Stomach (tissue), 19 donors: Measurements from ENCODE around the gene CACNA1G. TPM values are rescaled to one million over a fixed set of nuclear protein-coding genes. Genes with fewer than 3 reads are reported as not detected.

Source experiments
- DNase-seq, 2 donors: peaks; one replicate each; pipeline versions ENCODE4 v3.0.0 to v3.0.0-alpha.2; 2013 to 2019
- H3K27ac ChIP-seq, 5 donors: fragments of 200-600 bp in 4 of 5; sonication (generic) in 4 of 5; one replicate each; pipeline ENCODE4 v1.5.1; 2013 to 2019; ENCODE audit warnings: mild to moderate bottlenecking in 1 of 5, moderate library complexity in 1 of 5
- H3K27me3 ChIP-seq, 3 donors: fragments of 200-600 bp; sonication (generic); one replicate each; pipeline ENCODE4 v1.5.1; 2017 to 2019; ENCODE audit warnings: mixed run types in 1 of 3
- H3K36me3 ChIP-seq, 4 donors: fragments of 200-600 bp; sonication (generic); 1 replicate in 3 of 4; 2 replicates in 1 of 4; pipeline ENCODE4 v1.5.1; 2016 to 2019
- H3K4me1 ChIP-seq, 4 donors: fragments of 200-600 bp; sonication (generic); one replicate each; pipeline ENCODE4 v1.5.1; 2016 to 2019
- H3K4me3 ChIP-seq, 4 donors: fragments of 200-600 bp; sonication (generic) in 3 of 4; one replicate each; pipeline ENCODE4 v1.5.1; 2016 to 2019; ENCODE audit warnings: mild to moderate bottlenecking in 1 of 4
- H3K9me3 ChIP-seq, 4 donors: fragments of 200-600 bp; sonication (generic); one replicate each; pipeline ENCODE4 v1.5.1; 2016 to 2019
- EP300 ChIP-seq: sonication (generic); formaldehyde crosslinking; IDR thresholded peaks from one replicate; pipeline ENCODE4 v1.6.1; 2017; ENCODE audit warnings: antibody characterized with exemption
- POLR2A ChIP-seq, 4 donors: fragments of 450-650 bp; IDR thresholded peaks; one replicate each; pipeline ENCODE4 v1.6.1; 2016; ENCODE audit warnings: antibody characterized with exemption in 4 of 4, control low read depth in 2 of 4, mild to moderate bottlenecking in 1 of 4, moderate library complexity in 1 of 4
- POLR2AphosphoS5 ChIP-seq, 3 donors: sonication (generic); formaldehyde crosslinking; IDR thresholded peaks; one replicate each; pipeline ENCODE4 v1.6.1; 2016; ENCODE audit warnings: antibody characterized with exemption in 3 of 3
- WGBS, 5 donors: extraction: QIAGEN DNeasy Blood & Tissue Kit in 3 of 5; methylation state at CpG; one replicate each; pipeline versions ENCODE4 v1.1.5 to v1.1.7; 2013 to 2018; 5-methylcytosine and 5-hydroxymethylcytosine counted together
- intact Hi-C: fragments of 100-400 bp; cut with DNase I; formaldehyde crosslinking; loops from one replicate; pipeline ENCODE4 v1.15.1; 2023; ENCODE audit warnings: low total_unique reads
- long read RNA-seq, 10 donors: transcript quantifications; one replicate each; lab custom pipeline, GENCODE V29; 2026
- polyA plus RNA-seq, 3 donors: library from polyadenylated mRNA; stranded (reverse); fragments of 200-250 nt; gene quantifications; one replicate each; pipeline ENCODE4 v1.2.3, GENCODE V29; 2013
- total RNA-seq, 5 donors: library from RNA; depleted of rRNA; stranded (reverse); fragments of >200 nt; gene quantifications; one replicate each; pipeline versions ENCODE4 v1.1.0 to v1.2.3, GENCODE V29; 2014 to 2016
- TF ChIP-seq, protein P1 (sequence below), 7 experiments: fragments of 450-650 bp in 4 of 7; fragments of 200-600 bp in 3 of 7; sonication (generic) in 3 of 7; IDR thresholded peaks; one replicate each; pipeline ENCODE4 v1.5.1; 2016 to 2019; ENCODE audit warnings: antibody characterized with exemption in 7 of 7, control low read depth in 2 of 7, mild to moderate bottlenecking in 1 of 7
- donor health status: healthy with polysubstance abuse.
- donor health status: Bipolar disorder and iron deficiency.
- donor health status: healthy.

The CACNA1G gene
- 1 to 10 TPM in 2 of 5 donors, not detected in 3; 2.0 to 3.7 TPM for total RNA-seq
- under 1 TPM in 2 of 3 donors, not detected in 1; 0.06 to 0.10 TPM for polyA plus RNA-seq
- long read RNA-seq, donor 1 = 0 reads
- long read RNA-seq, donor 2 = 0 reads
- long read RNA-seq, donor 3 = 0 reads
- long read RNA-seq, donor 4 = 0 reads
- long read RNA-seq, donor 5 = 0 reads
- long read RNA-seq, donor 6 = 0 reads
- long read RNA-seq, donor 7 = 0 reads
- long read RNA-seq, donor 8 = 0 reads
- long read RNA-seq, donor 9 = 0 reads
- long read RNA-seq, donor 10 = 0 reads

DNA sequence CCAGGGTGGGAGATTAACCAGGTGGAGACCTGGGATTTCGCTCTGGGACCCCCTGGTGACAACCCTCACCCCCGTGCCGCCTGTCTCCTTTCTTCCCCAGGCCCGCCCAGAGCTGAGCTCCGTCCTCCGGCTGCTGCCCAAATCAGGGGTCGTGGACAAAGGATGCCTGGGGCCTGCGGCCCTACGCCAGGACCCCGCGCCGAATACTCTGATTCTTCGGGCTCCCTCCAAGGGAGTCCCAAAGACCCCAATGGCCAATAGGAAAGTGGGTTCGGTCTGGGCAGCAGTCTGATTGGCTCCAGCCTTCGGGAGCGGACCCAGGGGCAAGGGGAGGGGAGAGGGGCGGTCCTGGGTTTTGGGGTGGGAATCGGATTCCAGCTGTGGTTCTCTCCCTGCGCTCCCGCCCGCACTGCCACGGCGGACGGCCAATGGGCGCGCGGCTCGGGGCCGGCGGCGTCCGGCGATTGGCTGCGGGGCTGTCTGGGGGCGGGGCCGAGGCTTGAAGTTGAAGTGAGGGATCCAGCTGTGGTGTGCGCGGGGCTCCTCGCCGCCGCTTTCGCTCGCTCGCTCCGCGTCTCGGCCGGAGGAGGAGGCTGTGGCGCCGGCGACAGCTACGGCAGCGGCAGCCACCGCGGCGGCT, at the start of gene CACNA1G:
Gene CACNA1G, plus strand, starts transcription at position 531 of the 640 bp plus-strand sequence. CDS start 745 bp downstream, outside the sequence.
- intact Hi-C loops = no loop called here
- H3K4me1 ChIP-seq = peaks cover 46 to 70% (median 53%) of the 10 kb centered on the region in 4 donors
- peak within 1 kb of the TSS; percentile 55 to 76 (median 58) for H3K4me3 ChIP-seq
- H3K27ac ChIP-seq = peak within 1 kb of the TSS in 1 of 5 donors; percentile 34
- H3K36me3 ChIP-seq = peaks cover 3 to 10% (median 10%) of the 10 kb centered on the region in 4 donors
- H3K9me3 ChIP-seq = no peaks in the 10 kb centered on the region
- peaks cover 6 to 82% (median 63%) of the 10 kb centered on the region in 3 donors for H3K27me3 ChIP-seq
- 0 to 3% (median 1%) methylated on average over 24 to 56 of the region's 56 CpGs for WGBS, 5 donors
- peak; percentile 88 to 97 for DNase-seq
- no peak for TF ChIP-seq POLR2A (IDR thresholded peaks at IDR 0.05)
- no peak for TF ChIP-seq EP300
- TF ChIP-seq POLR2AphosphoS5 (IDR thresholded peaks at IDR 0.05) = no peak
- TF ChIP-seq, protein P1, sequence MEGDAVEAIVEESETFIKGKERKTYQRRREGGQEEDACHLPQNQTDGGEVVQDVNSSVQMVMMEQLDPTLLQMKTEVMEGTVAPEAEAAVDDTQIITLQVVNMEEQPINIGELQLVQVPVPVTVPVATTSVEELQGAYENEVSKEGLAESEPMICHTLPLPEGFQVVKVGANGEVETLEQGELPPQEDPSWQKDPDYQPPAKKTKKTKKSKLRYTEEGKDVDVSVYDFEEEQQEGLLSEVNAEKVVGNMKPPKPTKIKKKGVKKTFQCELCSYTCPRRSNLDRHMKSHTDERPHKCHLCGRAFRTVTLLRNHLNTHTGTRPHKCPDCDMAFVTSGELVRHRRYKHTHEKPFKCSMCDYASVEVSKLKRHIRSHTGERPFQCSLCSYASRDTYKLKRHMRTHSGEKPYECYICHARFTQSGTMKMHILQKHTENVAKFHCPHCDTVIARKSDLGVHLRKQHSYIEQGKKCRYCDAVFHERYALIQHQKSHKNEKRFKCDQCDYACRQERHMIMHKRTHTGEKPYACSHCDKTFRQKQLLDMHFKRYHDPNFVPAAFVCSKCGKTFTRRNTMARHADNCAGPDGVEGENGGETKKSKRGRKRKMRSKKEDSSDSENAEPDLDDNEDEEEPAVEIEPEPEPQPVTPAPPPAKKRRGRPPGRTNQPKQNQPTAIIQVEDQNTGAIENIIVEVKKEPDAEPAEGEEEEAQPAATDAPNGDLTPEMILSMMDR (IDR thresholded peaks at IDR 0.05) = no peak

DNA sequence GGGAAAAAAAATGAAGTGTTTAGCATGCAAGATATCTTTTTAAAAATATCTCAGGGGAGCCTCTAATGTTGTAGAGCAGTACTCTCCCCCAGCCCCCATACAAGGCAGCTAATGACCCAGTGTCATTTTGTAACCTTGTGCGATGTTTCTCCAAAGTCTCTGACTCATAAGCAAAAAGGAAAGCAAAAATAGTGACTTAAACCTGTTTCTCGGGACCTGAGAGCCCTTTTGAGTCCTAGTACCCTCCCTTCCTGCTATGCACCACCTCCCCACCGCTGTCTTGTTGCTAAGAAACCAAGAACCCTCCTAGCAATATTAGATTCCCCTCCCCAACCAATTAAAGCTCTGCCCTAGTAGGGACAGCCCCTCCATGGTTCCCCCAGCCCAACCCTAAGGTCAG, 49.5 kb upstream of the CACNA1G start:
- H3K4me1 ChIP-seq = peaks cover 11 to 39% (median 21%) of the 10 kb centered on the region in 4 donors
- no peaks in the 10 kb centered on the region for H3K9me3 ChIP-seq
- H3K27me3 ChIP-seq = no peaks in the 10 kb centered on the region
- H3K27ac ChIP-seq = peak overlapping the region; percentile 19 to 66 (median 52)
- H3K4me3 ChIP-seq = no peak overlapping the region
- intact Hi-C loops = no loop called here
- H3K36me3 ChIP-seq = no peaks in the 10 kb centered on the region
- no peak for TF ChIP-seq POLR2A (IDR thresholded peaks at IDR 0.05)
- peak in 1 of 2 donors; percentile 73 for DNase-seq
- WGBS, 5 donors = 30 to 58% (median 46%) methylated on average over 3 of the region's 3 CpGs

DNA sequence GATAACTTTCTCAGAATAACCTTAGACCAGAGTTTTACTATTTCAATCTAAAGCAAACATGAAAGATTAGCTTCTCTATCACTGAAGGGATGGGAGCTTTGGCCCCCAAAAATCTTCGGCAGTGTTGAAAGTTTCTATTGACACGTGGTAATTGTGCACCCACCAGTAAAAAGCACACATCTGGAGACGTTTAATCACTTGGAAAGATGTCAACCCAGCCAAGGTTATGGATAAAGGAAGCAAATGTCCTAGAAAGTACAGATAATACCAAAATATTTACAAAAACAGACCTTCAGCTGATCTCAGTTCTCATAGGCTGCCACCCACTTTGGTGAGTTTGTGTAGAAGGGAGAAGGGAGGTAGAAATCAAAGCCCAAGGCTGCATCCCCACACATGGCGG, 47.0 kb upstream of the CACNA1G start:
- intact Hi-C loops = no loop called here
- WGBS, 5 donors = 36 to 64% (median 50%) methylated on average over 4 of the region's 4 CpGs
- Histone ChIP-seq H3K27ac (peak overlapping the region in 1 of 5 donors; percentile 24), H3K4me1 (peaks cover 5 to 32% (median 14%) of the 10 kb centered on the region in 4 donors), H3K9me3 (no peaks in the 10 kb centered on the region), H3K36me3 (no peaks in the 10 kb centered on the region), H3K27me3 (no peaks in the 10 kb centered on the region), H3K4me3 (no peak overlapping the region)
- no peak for DNase-seq
- TF ChIP-seq POLR2A (IDR thresholded peaks at IDR 0.05) (no peak), EP300 (no peak), POLR2AphosphoS5 (IDR thresholded peaks at IDR 0.05) (no peak)
- TF ChIP-seq, protein P1 (IDR thresholded peaks at IDR 0.05) = no peak

DNA sequence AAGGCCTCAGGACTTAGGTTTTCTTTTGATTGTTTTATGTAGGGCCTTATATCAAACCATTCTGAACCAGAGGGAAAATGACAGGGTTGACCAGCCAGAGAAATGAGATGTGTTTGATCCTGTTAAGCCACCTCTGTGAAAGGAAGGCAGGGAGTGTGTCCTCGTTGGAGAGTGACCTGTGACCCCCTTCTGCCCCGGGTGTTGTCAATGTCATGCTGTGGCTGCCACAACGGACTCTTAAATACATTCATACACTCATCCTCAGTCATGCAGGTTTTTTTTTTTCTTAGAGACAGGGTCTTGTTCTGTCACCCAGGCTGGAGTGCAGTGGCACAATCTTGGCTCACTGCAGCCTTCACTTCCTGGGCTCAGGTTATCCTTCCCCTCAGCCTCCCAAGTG, 46.1 kb upstream of the CACNA1G start:
- no peaks in the 10 kb centered on the region for H3K27me3 ChIP-seq
- 63 to 77% (median 67%) methylated on average over 3 of the region's 3 CpGs for WGBS, 5 donors
- H3K36me3 ChIP-seq = no peaks in the 10 kb centered on the region
- no peak for DNase-seq
- intact Hi-C loops = no loop called here
- TF ChIP-seq, protein P1 (IDR thresholded peaks at IDR 0.05) = no peak
- no peak for TF ChIP-seq POLR2A (IDR thresholded peaks at IDR 0.05)
- TF ChIP-seq EP300 = no peak
- no peak for TF ChIP-seq POLR2AphosphoS5 (IDR thresholded peaks at IDR 0.05)
- no peaks in the 10 kb centered on the region for H3K9me3 ChIP-seq
- peaks cover 0 to 29% (median 10%) of the 10 kb centered on the region in 4 donors for H3K4me1 ChIP-seq
- no peak overlapping the region for H3K27ac ChIP-seq
- no peak overlapping the region for H3K4me3 ChIP-seq
